BJ (cell line): ENCODE measurements around the gene TMEFF2. TPM values are rescaled to one million over a fixed set of nuclear protein-coding genes. Genes with fewer than 3 reads are reported as not detected.

Source experiments
- CTCF ChIA-PET: fragments of 350-600 bp; formaldehyde crosslinking; extraction: SDS; loops from one replicate; lab custom pipeline; 2021; ENCODE audit warnings: antibody characterized with exemption, inconsistent platforms; lab: Yijun Ruan, JAX
- POLR2A ChIA-PET: fragments of 300-600 bp; sonication (Branson Sonifier 250); formaldehyde crosslinking; extraction: SDS; loops from one replicate; lab custom pipeline; 2021; ENCODE audit warnings: antibody characterized with exemption; lab: Charles Lee
- DNase-seq: peaks from one replicate; pipeline ENCODE4 v3.0.0-alpha.2; 2011; ENCODE audit warnings: low read depth
- H3K27me3 ChIP-seq: 2 replicates; pipeline ENCODE4 v1.6.0; 2011; ENCODE audit warnings: low read length; ENCODE audit not compliant: control insufficient read depth, insufficient read depth
- H3K36me3 ChIP-seq: 2 replicates; pipeline ENCODE4 v1.5.1; 2011; ENCODE audit warnings: low read length; ENCODE audit not compliant: control insufficient read depth, insufficient read depth
- H3K4me3 ChIP-seq: 2 replicates; pipeline ENCODE4 v1.5.1; 2011; ENCODE audit warnings: low read depth, mild to moderate bottlenecking, control low read depth, low read length
- polyA plus RNA-seq: library from polyadenylated mRNA; depleted of rRNA; stranded (reverse); fragments of >200 nt; gene quantifications from 2 replicates; pipeline ENCODE4 v1.2.3, GENCODE V29; 2011
- TF ChIP-seq, protein P1 (sequence below): IDR thresholded peaks from 2 replicates; pipeline ENCODE4 v1.5.1; 2011; ENCODE audit warnings: low read depth, mild to moderate bottlenecking, control low read depth, inconsistent platforms, low read length, moderate library complexity; ENCODE audit not compliant: insufficient read depth

Gene TMEFF2
- polyA plus RNA-seq, 1 experiment = 0.33 TPM

DNA sequence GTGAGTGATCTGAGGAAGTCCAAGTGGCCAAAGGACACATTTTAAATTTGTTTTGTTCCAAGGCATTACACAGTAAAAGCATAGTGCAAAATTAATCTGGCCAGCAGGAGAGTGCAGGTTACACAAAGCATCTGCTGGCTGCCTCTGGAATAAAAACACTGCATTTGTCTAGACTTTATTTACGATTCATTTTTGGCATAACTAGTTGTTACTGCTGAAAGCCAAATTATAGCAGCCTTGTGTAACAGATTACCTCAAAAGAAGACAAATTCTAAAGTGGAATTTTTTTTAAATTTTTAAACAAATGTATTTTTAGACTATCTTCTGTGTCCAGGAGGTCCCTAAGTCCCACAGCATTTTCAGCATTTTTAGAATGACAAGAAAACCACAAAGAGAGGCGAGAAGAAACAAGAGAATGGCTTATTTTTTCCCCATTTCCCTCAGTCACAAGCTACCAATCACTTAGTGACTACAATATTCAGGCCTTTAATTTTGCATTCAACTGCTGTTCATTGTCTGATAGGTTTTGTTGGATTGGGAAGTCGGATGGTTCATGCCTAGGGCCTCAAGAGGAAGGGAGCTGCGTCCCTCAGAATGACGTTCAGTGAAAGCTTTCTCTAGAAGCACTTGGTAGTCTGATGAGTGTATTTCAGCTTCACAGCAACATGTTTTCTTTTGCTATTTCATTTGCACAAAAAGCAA, 46.0 kb downstream of the TMEFF2 start:
- POLR2A ChIA-PET = no interaction called here
- CTCF ChIA-PET = interaction anchor here (0.9 to 1.2 kb wide), 3 partner anchors 14 to 343 kb away, joined by 3 to 5 read pairs (median 3); no protein-coding TSS in a partner anchor
- DNase-seq = peak; percentile 67
- Histone ChIP-seq H3K36me3 (no peaks in the 10 kb centered on the region), H3K27me3 (no peaks in the 10 kb centered on the region), H3K4me3 (no peak overlapping the region)
- TF ChIP-seq, protein P1, sequence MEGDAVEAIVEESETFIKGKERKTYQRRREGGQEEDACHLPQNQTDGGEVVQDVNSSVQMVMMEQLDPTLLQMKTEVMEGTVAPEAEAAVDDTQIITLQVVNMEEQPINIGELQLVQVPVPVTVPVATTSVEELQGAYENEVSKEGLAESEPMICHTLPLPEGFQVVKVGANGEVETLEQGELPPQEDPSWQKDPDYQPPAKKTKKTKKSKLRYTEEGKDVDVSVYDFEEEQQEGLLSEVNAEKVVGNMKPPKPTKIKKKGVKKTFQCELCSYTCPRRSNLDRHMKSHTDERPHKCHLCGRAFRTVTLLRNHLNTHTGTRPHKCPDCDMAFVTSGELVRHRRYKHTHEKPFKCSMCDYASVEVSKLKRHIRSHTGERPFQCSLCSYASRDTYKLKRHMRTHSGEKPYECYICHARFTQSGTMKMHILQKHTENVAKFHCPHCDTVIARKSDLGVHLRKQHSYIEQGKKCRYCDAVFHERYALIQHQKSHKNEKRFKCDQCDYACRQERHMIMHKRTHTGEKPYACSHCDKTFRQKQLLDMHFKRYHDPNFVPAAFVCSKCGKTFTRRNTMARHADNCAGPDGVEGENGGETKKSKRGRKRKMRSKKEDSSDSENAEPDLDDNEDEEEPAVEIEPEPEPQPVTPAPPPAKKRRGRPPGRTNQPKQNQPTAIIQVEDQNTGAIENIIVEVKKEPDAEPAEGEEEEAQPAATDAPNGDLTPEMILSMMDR = peak; percentile 30; the same call in 1 of the 2 replicates

DNA sequence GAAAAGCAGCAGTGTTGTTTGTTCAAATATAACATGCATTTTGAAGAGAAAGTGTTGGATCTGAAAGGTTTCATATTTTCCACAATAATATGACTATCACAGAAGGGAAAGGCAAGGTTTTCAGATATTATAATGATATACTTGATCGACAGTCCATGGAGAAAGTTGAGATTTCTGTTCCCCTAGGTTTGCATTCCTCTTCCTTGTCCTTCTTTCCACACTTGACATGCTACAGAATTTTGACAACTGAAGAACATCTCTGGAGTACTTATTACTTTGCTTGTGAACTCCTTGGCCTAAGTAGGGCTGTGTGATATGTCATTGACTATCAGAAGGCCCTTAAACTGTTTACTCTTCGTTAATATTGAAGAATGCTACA, 46.5 kb downstream of the TMEFF2 start:
- Histone ChIP-seq H3K27me3 (no peaks in the 10 kb centered on the region), H3K4me3 (no peak overlapping the region), H3K36me3 (no peaks in the 10 kb centered on the region)
- CTCF ChIA-PET = interaction anchor here (1.4 to 1.5 kb wide), 2 partner anchors 14 to 336 kb away, joined by 3 to 6 read pairs; no protein-coding TSS in a partner anchor
- POLR2A ChIA-PET = no interaction called here
- TF ChIP-seq, protein P1 = no peak
- no peak for DNase-seq

DNA sequence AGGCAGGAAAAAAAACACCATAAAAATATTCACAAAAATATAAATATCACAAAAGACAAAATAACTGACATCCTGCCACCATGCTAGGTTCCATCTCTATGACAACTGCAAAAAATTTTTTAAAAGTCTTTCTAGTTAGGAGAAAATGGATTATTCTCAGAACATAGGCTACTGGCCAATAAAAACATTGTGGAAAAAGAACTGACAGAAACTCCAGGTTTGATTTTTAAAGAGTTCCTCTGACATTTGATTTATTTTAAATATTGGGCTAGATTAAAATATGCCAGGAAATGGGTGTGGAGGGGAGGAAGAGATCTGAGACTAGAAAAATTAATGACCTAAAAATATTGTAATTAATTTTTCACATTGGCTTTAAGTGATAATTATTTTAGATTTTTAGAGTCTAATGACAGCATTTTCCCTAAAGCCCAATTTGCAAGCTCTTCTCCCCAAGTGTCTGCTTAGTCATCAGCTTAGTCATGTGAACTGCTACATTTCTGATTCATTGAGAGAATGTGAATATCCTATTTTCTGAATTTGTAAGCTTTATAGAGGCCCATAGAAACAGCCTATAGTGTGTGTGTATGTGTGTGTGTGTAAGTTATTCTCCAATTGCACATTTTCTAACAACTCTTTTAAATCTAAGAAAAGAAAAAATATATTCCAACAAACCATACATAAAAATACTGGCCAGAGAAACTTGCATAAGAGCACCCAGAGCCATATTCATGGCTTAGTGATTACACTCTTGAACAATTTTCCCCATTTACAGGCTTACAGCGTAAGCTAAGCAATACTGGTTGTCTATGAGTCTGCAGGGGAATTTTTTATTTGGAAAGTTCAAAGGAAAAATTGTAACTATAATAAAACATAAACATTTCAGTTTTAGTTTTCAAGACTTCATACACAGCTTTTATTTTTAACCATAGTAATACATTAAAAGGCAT, 48.4 kb downstream of the TMEFF2 start:
- ChIA-PET CTCF (interaction anchor here (1.5 kb wide), 1 partner anchor 334 kb away, joined by 3 read pairs; no protein-coding TSS in a partner anchor), POLR2A (no interaction called here)
- Histone ChIP-seq H3K4me3 (no peak overlapping the region), H3K36me3 (no peaks in the 10 kb centered on the region), H3K27me3 (no peaks in the 10 kb centered on the region)
- TF ChIP-seq, protein P1 = no peak
- DNase-seq = no peak

DNA sequence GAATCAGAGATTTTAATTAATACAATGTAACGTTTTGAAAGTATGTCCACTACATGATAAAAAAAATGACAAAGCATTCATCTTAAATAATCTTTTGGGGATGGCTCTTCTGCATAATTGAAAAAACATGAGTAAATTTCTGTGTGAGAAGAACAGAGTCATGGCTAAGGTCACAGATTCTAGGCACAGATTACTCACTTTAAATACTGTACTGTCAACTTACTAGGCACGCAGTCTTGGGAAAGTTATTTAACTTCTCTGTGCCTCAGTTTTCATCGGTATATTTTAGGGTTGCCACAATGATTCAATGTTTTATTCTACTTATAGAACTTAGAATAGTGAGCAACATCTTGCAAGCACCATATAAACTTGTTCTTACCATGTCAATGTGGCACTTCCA, 49.2 kb downstream of the TMEFF2 start:
- no peak for DNase-seq
- CTCF ChIA-PET = no interaction called here
- TF ChIP-seq, protein P1 = no peak
- Histone ChIP-seq H3K27me3 (no peaks in the 10 kb centered on the region), H3K36me3 (no peaks in the 10 kb centered on the region), H3K4me3 (no peak overlapping the region)
- POLR2A ChIA-PET = no interaction called here
